ENCODE measurements around the gene MB21D2.

GRCh38 chr3:192851821-192852372, 65.8 kb downstream of the MB21D2 start:
- TF ChIP-seq CTCF (IDR thresholded peaks at IDR 0.05) (no peak), POLR2A (IDR thresholded peaks at IDR 0.05) (no peak)

Measured in esophagus squamous epithelium (tissue), 4 donors.